OCI-LY1 (cell line): Measurements from ENCODE around the gene LRRTM3.

ENCODE experiments used
- EZH2 ChIP-seq: fragments of 200-600 bp; sonication (generic), shearing (Covaris generic); IDR thresholded peaks from 2 replicates; pipeline ENCODE4 v1.8.0; 2017; ENCODE audit warnings: borderline replicate concordance, mixed run types, mild to moderate bottlenecking, antibody characterized with exemption, low read length, moderate library complexity, mixed read lengths
- TF ChIP-seq, protein P1 (sequence below): fragments of 200-600 bp; sonication (generic), shearing (Covaris generic); IDR thresholded peaks from 2 replicates; pipeline ENCODE4 v1.5.1; 2017; ENCODE audit warnings: mild to moderate bottlenecking, antibody characterized with exemption, low read length, moderate library complexity, mixed read lengths

DNA sequence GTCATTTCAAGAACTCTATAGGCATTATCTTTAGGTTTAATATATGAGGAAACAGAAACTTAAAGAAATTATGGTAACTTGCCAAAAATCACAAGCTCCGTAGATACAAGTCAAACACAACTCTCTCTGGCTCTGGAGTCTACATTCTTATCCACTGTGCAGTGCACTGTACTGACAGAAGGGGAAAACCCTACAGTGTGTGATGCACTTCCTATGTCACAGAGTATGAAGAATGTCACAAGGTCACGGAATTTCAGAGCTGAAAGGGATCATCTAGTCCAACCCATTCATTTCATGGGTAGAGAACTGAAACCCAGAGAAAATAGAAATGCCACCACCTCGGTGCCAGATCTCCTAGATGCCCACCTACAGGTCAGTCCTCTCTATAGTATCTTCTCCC is 86.1 kb downstream of the LRRTM3 start:
- TF ChIP-seq, protein P1, sequence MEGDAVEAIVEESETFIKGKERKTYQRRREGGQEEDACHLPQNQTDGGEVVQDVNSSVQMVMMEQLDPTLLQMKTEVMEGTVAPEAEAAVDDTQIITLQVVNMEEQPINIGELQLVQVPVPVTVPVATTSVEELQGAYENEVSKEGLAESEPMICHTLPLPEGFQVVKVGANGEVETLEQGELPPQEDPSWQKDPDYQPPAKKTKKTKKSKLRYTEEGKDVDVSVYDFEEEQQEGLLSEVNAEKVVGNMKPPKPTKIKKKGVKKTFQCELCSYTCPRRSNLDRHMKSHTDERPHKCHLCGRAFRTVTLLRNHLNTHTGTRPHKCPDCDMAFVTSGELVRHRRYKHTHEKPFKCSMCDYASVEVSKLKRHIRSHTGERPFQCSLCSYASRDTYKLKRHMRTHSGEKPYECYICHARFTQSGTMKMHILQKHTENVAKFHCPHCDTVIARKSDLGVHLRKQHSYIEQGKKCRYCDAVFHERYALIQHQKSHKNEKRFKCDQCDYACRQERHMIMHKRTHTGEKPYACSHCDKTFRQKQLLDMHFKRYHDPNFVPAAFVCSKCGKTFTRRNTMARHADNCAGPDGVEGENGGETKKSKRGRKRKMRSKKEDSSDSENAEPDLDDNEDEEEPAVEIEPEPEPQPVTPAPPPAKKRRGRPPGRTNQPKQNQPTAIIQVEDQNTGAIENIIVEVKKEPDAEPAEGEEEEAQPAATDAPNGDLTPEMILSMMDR: no peak
- no peak for TF ChIP-seq EZH2
